ENCODE measurements around the gene SFXN5.

SFXN5 gene

DNA sequence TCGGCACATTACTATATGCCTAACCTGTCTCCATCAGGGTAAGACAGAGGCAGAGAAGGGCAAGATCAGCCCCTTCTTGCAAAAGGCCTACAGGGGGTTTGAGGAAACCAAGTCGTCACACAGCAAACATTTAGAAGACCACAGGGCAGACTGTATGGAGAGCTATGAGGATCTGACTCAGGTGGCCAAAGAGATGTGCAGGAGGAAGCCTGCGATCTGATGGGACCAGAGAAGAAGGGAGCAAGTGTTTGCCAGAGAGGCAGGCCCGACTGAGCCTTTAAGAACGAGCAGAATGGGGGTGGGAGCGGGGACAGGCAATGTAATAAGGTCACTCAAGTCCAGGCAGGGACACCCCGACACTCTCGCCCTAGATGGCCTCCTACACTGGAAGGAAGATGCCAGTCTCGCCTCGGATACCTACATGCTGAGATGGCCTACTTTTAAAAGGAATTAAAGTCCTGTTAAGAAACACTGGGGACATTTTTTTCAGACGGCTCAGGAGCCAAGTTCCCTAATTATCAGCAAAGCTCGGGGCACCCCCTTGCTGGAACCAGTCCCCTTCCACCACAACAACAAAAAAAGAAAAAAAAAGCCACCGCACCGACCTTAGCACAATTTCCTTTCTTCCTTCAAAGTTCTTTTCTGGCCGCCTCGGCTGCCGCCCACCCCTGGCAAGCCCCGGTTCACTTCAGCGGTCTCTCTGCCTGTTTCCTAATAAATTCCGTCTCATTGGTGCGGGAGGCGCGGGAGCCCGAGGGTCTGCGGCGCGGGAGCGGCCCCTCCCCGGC, 1.5 kb downstream of the SFXN5 start:
- TF ChIP-seq, protein P1, sequence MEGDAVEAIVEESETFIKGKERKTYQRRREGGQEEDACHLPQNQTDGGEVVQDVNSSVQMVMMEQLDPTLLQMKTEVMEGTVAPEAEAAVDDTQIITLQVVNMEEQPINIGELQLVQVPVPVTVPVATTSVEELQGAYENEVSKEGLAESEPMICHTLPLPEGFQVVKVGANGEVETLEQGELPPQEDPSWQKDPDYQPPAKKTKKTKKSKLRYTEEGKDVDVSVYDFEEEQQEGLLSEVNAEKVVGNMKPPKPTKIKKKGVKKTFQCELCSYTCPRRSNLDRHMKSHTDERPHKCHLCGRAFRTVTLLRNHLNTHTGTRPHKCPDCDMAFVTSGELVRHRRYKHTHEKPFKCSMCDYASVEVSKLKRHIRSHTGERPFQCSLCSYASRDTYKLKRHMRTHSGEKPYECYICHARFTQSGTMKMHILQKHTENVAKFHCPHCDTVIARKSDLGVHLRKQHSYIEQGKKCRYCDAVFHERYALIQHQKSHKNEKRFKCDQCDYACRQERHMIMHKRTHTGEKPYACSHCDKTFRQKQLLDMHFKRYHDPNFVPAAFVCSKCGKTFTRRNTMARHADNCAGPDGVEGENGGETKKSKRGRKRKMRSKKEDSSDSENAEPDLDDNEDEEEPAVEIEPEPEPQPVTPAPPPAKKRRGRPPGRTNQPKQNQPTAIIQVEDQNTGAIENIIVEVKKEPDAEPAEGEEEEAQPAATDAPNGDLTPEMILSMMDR (IDR thresholded peaks at IDR 0.05) = no peak

DNA sequence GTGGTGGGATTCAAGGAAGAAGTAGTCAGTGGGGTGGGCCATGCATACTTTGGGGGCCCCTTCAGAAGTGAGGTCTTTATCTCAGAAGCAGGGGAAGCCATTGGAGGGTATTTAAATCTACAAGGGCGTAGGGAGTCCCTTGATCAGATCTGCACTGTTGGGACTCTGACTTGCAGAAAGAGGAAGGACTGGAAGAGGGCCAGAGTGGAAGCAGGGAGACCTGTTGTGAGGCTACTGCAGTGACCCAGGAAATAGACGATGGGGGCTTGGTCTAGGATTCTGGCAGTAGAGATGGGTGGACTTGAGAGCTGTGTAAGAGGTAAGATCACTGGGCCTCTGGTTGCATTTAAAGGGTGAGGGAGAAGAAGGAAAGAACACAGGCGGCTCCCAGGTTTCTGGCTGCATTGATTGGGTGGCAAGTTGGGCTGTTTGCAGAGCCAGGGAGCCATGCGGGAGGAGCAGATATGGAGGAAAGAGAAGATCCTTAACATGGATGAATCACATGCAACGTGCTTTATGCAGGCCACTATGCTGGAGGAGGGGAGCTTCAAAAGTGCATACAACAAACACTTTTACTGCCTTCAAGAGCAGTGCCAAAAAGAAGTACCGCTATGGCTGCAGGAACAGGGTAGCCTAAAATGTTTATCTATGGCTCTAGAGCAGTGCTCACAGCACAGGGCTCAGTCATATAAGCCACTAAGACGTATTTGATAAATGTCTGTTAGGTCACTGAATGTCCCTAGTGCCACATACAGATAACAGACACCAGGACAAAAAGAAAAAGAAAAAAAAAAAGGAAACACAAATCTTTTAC, 2.3 kb downstream of the SFXN5 start:
- TF ChIP-seq, protein P1 (IDR thresholded peaks at IDR 0.05) = no peak

DNA sequence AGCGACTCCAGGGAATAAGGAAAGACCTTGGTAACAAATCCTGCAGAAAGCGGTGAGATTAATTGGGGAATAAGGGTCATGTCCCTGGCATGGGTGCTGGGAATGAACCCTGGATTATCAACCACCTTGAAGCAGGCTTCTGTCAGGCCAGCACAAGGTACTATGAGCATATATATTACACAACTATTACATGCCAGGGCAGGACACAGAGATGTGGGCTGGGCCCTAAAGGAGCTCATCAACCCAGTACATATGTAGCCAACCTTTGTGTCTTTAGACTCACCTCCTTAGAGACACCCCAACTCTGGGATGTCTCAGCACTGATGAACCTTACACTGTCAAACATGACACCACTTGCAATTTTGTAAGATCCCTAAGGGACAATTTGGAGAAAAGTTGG, 3.4 kb downstream of the SFXN5 start:
- TF ChIP-seq, protein P1 (IDR thresholded peaks at IDR 0.05) = no peak

DNA sequence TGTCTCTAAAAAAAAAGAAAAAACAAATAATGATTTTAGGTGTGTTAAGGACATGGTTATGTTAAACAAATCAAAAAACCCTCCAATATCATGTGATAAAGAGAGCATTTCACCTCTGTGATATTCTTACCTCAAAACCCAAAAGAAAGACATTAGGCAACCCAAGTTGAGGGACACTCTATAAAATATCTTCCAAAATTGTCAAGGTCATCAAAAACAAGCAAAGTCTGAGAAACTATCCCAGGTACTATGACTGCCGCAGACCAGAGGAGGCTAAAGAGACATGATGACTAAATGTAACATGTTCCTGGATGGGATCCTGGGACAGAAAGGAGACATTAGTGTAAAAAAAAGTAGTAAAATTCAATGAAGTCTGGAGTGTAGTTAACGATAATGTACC, 4.5 kb downstream of the SFXN5 start:
- TF ChIP-seq, protein P1 (IDR thresholded peaks at IDR 0.05) = no peak

DNA sequence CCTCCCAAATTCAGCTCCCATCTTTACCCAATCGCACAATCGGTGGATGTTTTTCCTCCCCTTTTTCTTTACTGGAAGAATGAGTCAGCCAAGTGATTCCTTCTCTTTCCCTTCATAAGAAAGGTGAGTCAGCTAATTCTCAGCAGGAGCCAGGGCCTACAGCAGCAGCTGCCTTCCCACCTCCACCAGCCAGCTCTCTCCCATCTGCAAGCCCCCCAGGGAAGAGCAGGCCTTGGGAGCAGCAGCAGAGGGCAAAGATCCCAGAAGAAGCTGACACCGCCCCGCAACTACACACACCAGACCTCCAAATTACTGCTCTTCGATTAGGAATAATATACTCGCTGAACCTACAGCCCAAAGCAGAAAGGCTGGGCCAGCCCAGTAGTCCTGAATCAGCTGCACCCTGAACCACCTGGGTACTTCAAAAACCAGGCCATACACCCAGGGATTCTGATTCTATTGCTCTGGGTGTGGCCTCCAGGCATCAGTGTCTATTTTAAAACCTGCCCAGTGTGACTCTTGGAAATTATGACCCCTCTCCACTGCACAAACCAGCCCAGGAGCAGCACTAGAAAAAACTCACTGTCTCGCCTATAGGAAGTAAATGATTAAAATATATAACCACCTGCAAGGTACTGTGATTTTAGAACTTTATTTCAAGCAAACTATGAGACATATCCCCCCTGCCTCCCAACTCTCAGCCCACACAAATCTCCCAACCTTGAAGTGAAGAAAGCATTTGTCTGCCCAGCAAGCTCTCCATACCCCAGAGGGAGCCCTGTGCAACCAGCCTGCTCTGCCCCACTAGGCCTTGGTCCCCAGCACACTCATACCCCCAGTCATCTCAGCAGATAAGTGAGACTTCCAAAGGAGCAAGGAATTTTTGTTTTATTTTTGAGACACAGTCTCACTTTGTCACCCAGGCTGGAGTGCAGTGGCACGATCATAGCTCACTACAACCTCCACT, 7.3 kb downstream of the SFXN5 start:
- TF ChIP-seq, protein P1 (IDR thresholded peaks at IDR 0.05) = no peak

DNA sequence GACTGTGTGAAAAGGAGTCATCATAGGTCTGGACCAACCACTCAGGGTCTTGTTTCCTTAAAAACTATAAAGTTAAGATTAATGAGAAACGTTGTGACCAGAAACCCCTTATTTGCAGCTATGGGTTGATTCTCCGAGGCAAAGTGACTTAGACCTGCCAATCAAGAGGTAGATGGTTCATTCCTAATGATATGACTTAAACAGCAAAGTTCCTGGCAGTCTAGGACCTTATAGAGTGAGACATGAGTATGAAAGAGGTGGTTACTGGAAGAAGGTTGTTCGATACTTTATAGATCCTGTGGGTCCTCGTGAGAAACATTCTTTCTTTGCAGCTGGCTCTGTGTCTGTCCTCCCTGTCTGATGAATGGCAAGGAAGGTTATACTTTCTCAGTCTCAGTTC, 8.0 kb downstream of the SFXN5 start:
- TF ChIP-seq, protein P1 (IDR thresholded peaks at IDR 0.05) = no peak

DNA sequence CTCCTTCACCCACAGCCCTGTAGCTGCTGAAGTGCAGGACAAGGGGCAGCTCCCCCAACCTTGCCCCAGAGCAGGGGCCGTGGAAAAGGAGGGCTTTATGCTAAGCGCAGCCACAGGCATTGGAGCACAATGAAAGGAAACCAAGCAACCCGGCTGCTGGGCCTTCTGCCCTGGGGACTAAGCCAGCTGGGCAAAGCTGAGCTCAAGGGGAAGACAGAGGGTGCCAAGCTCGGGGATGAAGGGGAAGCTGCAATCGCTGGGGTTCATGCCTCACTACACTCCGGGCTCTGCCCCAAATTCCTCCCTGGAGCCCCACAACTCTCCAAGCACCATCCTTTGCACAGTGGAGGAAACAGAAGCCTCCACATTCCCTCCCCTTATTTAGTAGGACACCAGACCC, 12.4 kb downstream of the SFXN5 start:
- TF ChIP-seq, protein P1 (IDR thresholded peaks at IDR 0.05) = no peak
